HepG2 (cell line): ENCODE data around the gene DGKD. TPM values are rescaled to one million over a fixed set of nuclear protein-coding genes. Genes with fewer than 3 reads are reported as not detected.

ENCODE experiments used
- FOXP4 ChIP-seq: sonication (generic); formaldehyde crosslinking; IDR thresholded peaks from 2 replicates; pipeline ENCODE4 v1.4.0; 2020; ENCODE audit warnings: missing genetic modification reagents
- HDAC2 ChIP-seq: sonication (generic); formaldehyde crosslinking; IDR thresholded peaks from 2 replicates; pipeline ENCODE4 v1.4.0; 2020; ENCODE audit warnings: missing genetic modification reagents
- HNF4G ChIP-seq, 2 experiments: sonication (generic) in 1 of 2; formaldehyde crosslinking in 1 of 2; IDR thresholded peaks; 2 replicates each; pipeline versions ENCODE4 v1.4.0 to v1.6.1; 2011 to 2020; ENCODE audit warnings: borderline replicate concordance in 2 of 2, low read depth in 2 of 2, mild to moderate bottlenecking in 2 of 2, low read length in 1 of 2, missing genetic modification reagents in 1 of 2, moderate library complexity in 1 of 2
- IRF2 ChIP-seq: IDR thresholded peaks from 2 replicates; pipeline ENCODE4 v1.6.1; 2018; ENCODE audit warnings: missing genetic modification reagents, missing compliant biosample characterization
- MNT ChIP-seq: fragments of 450-650 bp; IDR thresholded peaks from 2 replicates; pipeline ENCODE4 v1.6.1; 2016
- NFIB ChIP-seq: sonication (generic); formaldehyde crosslinking; IDR thresholded peaks from 2 replicates; pipeline ENCODE4 v1.9.0; 2021; ENCODE audit warnings: missing genetic modification reagents, mild to moderate bottlenecking, borderline replicate concordance
- PPARG ChIP-seq: conservative IDR thresholded peaks from 2 replicates; pipeline ENCODE4 v1.6.1; 2016; ENCODE audit warnings: missing biosample characterization, missing genetic modification reagents
- PRDM15 ChIP-seq: sonication (generic); formaldehyde crosslinking; IDR thresholded peaks from 2 replicates; pipeline ENCODE4 v1.4.0; 2020; ENCODE audit warnings: missing genetic modification reagents
- ZNF460 ChIP-seq: sonication (generic); formaldehyde crosslinking; IDR thresholded peaks from 2 replicates; pipeline ENCODE4 v1.5.1; 2020; ENCODE audit warnings: missing genetic modification reagents, mild to moderate bottlenecking, borderline replicate concordance
- ZNF710 ChIP-seq: sonication (generic); formaldehyde crosslinking; IDR thresholded peaks from 2 replicates; pipeline ENCODE4 v1.5.0; 2020; ENCODE audit warnings: mild to moderate bottlenecking, missing genetic modification reagents, borderline replicate concordance
- ZNF776 ChIP-seq: sonication (generic); formaldehyde crosslinking; IDR thresholded peaks from 2 replicates; pipeline ENCODE4 v1.4.0; 2020; ENCODE audit warnings: mild to moderate bottlenecking, missing genetic modification reagents
- polyA plus RNA-seq, 8 experiments: library from polyadenylated mRNA; depleted of rRNA in 3 of 8; stranded (reverse) in 7 of 8; unstranded in 1 of 8; fragments of >200 nt; fragmentation: Illumina TruSeq in 4 of 8; extraction: Trizol in 4 of 8; gene quantifications; 2 replicates each; pipeline versions ENCODE4 v1.2.1 to v1.2.3, GENCODE V29; 2011 to 2016; ENCODE audit warnings: low read depth in 4 of 8, missing spikeins in 1 of 8, mixed read lengths in 1 of 8; ENCODE audit not compliant: insufficient read depth in 1 of 8
- total RNA-seq, 5 experiments: library from RNA; depleted of rRNA; stranded (reverse); fragments of >200 nt; fragmentation: Illumina TruSeq; extraction: Trizol; gene quantifications; 2 replicates each; pipeline ENCODE4 v1.2.3, GENCODE V29; 2016; ENCODE audit warnings: low read depth in 1 of 5
- TF ChIP-seq, protein P1 (sequence below): sonication (generic); formaldehyde crosslinking; conservative IDR thresholded peaks from 2 replicates; pipeline ENCODE4 v1.8.0; 2022; ENCODE audit warnings: mild to moderate bottlenecking, moderate library complexity, missing genetic modification reagents
- TF ChIP-seq, protein P2 (sequence below): sonication (generic); formaldehyde crosslinking; IDR thresholded peaks from 2 replicates; pipeline ENCODE4 v1.4.0; 2020; ENCODE audit warnings: mild to moderate bottlenecking, missing genetic modification reagents

The DGKD gene
- total and polyA plus RNA-seq, 2 of the 13 experiments (the other 11 are each of a cell fraction or from before 2014, with no cell fraction given) = 24.5 to 33.2 TPM

DNA sequence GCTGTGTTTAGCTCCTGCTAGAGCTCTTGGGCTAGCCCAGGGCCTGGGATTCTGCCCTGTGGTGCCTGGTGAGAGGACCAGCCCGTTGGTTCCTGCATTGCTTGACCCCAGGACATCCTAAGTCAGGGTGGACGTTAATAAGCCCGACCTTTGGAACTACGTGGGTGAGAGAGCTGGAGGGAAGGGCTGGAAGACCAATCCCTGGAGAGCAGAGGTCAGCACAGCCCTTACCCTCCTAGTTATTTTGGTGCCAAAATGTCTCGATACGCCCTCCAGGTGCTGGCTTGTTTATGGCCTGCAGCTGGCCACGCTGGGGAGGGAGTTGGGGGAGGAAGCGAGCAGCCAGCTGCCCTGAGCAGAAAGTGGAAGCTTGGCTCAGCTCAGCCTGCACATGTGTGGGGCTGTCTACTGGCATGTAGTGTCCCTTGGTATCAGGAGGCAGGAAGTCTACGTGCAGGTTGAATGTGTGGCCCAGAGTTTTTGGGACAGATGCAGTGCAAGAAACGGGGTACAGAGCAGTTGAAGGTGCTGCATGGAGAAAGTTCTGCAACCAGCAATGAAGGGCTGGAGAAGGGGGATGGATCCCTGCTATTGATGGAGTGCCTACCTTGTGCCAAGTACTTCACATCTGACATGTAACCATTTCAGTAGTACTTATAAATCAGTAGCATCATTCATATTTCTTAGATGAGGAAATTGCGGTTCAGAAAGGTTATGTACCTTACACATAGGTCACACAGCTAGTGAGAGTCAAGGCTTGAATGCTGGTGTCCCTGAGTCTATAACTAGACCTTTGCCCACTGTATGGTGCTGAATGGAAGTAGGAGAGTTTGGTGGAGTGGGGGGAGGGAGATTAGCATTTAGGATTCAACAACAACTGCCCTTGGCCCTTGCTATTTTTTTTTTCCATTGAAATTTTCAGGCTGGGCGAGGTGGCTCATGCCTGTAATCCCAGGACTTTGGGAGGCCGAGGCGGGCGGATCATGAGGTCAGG, 5.0 kb upstream of the DGKD start (continued):
- TF ChIP-seq ZNF710 = 0 out of 2 replicates have a peak, but pooled peaks have one; percentile 42
- TF ChIP-seq, protein P1, sequence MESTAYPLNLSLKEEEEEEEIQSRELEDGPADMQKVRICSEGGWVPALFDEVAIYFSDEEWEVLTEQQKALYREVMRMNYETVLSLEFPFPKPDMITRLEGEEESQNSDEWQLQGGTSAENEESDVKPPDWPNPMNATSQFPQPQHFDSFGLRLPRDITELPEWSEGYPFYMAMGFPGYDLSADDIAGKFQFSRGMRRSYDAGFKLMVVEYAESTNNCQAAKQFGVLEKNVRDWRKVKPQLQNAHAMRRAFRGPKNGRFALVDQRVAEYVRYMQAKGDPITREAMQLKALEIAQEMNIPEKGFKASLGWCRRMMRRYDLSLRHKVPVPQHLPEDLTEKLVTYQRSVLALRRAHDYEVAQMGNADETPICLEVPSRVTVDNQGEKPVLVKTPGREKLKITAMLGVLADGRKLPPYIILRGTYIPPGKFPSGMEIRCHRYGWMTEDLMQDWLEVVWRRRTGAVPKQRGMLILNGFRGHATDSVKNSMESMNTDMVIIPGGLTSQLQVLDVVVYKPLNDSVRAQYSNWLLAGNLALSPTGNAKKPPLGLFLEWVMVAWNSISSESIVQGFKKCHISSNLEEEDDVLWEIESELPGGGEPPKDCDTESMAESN (CRISPR knock-in tag) = 0 out of 2 replicates have a peak, but pooled peaks have one; percentile 32
- TF ChIP-seq ZNF460 (CRISPR knock-in tag) = no peak
- TF ChIP-seq FOXP4 = peak; percentile 54; the same call in 1 of the 2 replicates
- TF ChIP-seq HNF4G (IDR thresholded peaks at IDR 0.05; ENCODE audit: borderline replicate concordance, low read depth, low read length) = peak; percentile 75
- peak; percentile 67; the same call in 1 of the 2 replicates for TF ChIP-seq HNF4G (CRISPR knock-in tag; IDR thresholded peaks at IDR 0.05; ENCODE audit: borderline replicate concordance, low read depth)
- TF ChIP-seq MNT = 0 out of 2 replicates have a peak, but pooled peaks have one; percentile 13
- peak; percentile 57 for TF ChIP-seq PPARG
- peak; percentile 36; the same call in 1 of the 2 replicates for TF ChIP-seq IRF2 (CRISPR knock-in tag)
- no peak for TF ChIP-seq PRDM15 (CRISPR knock-in tag)
- TF ChIP-seq, protein P2, sequence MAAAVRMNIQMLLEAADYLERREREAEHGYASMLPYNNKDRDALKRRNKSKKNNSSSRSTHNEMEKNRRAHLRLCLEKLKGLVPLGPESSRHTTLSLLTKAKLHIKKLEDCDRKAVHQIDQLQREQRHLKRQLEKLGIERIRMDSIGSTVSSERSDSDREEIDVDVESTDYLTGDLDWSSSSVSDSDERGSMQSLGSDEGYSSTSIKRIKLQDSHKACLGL (CRISPR knock-in tag) = 0 out of 2 replicates have a peak, but pooled peaks have one; percentile 40
- TF ChIP-seq NFIB (CRISPR knock-in tag) = no peak
- TF ChIP-seq HDAC2 = peak; percentile 53; the same call in 1 of the 2 replicates
- no peak for TF ChIP-seq ZNF776 (CRISPR knock-in tag)
